DMS 273 (cell line): ENCODE measurements around the gene CBX3.
A peak's percentile ranks its signal among the peaks of the same experiment; 100 is the strongest.
"Not testable (repeated sequence)": the region's sequence is repeated elsewhere in the genome, so short reads cannot be mapped to it uniquely, and the experiment has no call there.

ENCODE experiments used
- DNase-seq: peaks from one replicate; lab custom pipeline; 2025; ENCODE audit not compliant: unreplicated experiment; lab: John Stamatoyannopoulos, UW

The CBX3 gene

DNA sequence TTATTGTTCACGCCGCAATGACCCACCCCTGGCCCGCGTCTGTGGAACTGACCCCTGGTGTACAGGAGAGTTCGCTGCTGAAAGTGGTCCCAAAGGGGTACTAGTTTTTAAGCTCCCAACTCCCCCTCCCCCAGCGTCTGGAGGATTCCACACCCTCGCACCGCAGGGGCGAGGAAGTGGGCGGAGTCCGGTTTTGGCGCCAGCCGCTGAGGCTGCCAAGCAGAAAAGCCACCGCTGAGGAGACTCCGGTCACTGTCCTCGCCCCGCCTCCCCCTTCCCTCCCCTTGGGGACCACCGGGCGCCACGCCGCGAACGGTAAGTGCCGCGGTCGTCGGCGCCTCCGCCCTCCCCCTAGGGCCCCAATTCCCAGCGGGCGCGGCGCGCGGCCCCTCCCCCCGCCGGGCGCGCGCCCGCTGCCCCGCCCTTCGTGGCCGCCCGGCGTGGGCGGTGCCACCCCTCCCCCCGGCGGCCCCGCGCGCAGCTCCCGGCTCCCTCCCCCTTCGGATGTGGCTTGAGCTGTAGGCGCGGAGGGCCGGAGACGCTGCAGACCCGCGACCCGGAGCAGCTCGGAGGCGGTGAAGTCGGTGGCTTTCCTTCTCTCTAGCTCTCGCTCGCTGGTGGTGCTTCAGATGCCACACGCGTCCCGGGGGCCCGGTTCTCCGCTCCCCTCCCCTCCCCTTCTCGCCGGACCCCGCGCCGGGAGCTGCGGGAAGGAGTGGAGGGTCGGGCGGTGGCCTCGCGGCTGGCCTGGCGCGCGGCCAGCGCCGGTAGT lies at the start of gene CBX3:
TSS of gene CBX3 (plus strand) at position 499 of the 772 bp plus-strand sequence. CDS start 1,254 bp downstream, outside the sequence.
- peak; percentile 99 for DNase-seq

GRCh38 chr7:26151953-26152781 lies 49.4 kb upstream of the CBX3 start, which contains the start of gene NFE2L3:
Gene NFE2L3 (plus strand): TSS chr7:26152198. CDS start chr7:26152499, 301 bp downstream.
- DNase-seq: peak; percentile 97

- peak; percentile 53 for DNase-seq
Measured at GRCh38 chr7:26152782-26153240, 48.7 kb upstream of the CBX3 start.

DNA sequence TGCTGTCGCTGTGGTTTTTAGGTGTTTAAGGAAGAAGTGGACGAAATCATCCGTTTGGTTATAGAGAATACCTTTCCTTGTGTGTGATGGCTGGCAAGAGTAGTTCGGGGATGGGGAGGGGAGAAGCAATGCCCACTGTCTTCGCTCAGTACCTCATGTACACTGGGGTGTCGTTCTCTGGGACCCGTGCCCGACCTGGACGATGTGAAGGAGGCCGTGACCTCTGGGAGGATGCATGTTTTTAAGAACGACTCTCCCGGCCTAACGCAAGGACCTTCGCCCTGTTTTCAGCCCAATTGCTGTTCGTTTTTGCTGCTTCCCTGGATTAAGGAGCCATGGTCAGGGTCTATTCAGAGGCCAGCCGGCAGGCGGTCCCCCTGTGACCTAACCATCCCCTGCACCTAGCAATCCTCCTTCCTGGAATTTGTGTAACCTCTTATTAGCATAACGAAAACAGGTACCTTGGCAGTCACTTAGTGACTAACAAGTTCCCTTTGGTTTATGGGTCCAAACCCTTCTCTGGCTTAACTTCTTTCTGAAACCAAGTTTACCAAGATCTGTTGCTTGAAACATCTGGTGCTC lies 48.2 kb upstream of the CBX3 start:
- peak; percentile 57 for DNase-seq

DNA sequence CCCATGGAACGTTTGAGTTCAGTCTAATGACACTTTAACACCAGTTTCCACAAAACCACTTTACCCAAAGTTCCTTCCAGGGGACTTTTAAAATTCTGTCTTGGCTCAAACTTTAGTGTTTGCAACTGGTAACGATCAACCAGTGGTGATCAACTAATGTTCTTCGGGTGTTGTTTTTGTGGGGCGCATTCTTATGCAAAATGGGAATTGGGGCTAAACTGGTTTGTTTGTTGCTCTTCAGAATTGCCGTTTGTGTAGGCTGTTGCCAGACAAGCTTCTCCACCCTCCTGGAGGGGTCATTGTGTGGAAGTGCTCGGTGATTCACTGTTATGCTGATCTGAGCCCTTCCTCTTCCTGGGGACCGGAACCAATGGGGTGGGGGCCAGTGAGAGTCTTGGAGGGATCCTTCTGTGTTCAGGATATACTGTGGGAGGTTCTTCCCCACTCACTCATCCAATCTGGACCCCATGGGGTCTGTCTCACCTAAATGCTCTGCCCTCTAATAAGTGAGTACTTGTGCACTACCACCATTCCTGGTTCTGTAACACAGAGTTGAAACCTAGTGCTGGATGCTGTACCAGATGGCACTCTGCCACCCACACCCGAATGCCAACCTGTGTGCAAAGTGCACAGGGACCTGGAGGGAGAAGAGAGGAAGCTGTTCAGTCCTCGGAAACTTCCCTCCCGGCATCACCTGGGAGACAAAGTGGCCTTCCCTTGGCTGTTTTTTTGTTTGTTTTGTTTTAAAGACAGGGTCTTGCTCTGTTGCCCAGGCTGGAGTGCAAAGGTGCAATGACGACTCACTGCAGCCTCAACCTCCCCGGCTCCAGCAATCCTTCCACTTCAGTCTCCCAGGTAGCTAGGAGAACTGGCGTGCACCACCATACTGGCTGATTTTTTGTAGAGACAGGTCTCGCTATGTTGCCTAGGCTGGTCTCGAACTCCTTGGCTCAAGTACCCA lies 47.4 kb upstream of the CBX3 start:
- no peak for DNase-seq

DNA sequence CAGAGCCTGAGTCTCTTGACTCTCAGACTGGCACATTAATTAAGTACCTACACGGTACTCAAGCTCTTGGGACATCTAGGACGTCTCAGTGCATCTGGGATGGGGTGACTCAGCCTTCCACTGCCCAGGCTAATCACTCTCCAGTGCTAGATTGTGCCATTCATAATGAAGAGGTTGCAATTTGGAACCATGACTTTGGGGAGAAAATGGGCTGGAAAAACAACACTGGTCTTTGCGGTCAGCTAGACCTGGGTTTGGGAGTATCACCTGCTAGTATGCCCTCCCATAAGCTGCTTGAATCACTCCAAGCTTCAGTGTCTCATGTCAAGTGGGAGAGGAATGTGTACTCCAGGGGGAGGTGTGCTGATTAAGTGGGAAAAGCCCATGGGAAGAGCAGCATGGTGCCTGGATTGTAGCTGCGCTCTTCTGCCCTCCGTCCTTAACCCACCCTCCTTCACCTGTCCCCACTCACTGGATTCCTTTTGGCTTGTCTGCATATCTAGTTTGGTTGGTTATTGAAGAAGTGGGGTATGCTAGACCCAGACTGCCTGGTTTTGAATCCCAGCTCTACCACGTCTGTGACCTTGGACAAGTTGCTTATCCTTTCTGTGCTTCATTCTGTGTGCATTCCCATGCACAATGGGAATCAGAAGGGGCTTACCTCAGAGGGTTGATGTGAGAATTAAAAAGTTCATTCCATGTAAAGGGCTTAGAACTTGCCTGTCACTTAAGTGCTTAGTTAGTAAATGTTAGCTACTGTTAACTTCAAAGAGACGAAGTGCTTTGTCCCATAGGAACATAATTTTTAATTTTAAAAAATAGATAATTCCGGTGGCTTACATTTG lies 45.8 kb upstream of the CBX3 start:
- DNase-seq: no peak

GRCh38 chr7:26156451-26157420 lies 44.8 kb upstream of the CBX3 start:
- DNase-seq: no peak

GRCh38 chr7:26157520-26158105 lies 43.9 kb upstream of the CBX3 start:
- DNase-seq: no peak

- no peak for DNase-seq
Measured at GRCh38 chr7:26159243-26159642, 42.3 kb upstream of the CBX3 start.

GRCh38 chr7:26160896-26161295 lies 40.6 kb upstream of the CBX3 start:
- no peak for DNase-seq

GRCh38 chr7:26162431-26162830 lies 39.1 kb upstream of the CBX3 start:
- DNase-seq: peak; percentile 52

GRCh38 chr7:26163804-26164203 lies 37.7 kb upstream of the CBX3 start:
- not testable (repeated sequence) for DNase-seq

DNA sequence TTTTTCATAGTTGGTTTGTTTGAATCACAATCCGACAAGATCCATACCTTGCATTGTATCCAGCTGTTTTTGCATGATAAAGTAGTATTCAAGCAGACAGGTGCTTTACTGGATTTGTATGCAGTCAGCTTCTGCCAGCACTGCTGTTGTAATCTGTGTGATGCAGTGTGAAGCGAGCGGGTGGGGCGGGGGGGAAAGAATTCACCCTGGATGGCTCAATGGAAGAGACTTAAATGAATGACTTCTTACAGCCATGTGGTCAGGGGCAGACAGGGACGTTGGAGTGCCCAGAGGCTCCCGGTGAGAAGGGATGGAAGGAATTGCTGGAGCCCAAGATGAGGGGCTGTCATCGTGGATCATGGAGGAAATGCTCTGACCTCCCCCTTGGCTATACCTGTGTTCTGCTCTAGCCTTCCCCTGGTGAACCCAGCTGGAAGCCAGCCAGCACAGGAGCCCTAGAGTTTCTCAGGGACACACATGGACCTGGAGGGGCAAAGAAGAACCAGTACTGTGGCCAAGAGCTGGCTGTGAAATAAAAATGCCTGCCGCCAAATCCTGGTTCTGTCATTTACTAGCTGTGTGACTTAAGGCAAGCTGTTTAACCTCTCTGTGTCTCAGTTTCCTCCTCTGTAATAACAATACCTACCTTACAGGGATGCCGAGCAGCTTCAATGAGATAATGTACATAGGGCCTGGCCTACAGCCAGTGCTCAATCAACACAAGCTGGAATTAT lies 35.4 kb upstream of the CBX3 start:
- no peak for DNase-seq

GRCh38 chr7:26166684-26167266 lies 34.8 kb upstream of the CBX3 start:
- no peak for DNase-seq

GRCh38 chr7:26167303-26167934 lies 34.1 kb upstream of the CBX3 start:
- DNase-seq: no peak

DNA sequence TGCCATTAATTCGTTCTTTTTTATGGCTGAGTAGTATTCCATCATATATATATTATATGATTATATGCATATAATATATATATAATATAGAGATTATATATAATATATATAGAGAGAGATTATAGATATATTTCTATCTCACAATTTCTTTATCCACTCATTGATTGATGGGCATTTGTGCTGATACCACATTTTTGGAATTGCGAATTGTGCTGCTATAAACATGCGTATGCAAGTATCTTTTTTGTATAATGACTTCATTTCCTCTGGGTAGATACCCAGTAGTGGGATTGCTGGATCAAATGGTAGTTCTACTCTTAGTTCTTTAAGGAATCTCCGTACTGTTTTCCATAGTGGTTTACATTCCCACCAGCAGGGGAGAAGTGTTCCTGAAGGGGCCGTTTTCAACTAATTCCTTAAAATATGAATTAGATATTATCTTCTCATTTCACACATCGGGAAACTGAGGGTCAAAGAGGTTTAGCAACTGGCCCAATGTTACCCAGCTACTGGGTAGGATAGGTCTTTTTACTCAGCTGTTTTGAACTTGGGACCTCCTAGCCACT lies 33.0 kb upstream of the CBX3 start:
- no peak for DNase-seq
